Aorta (tissue), 5 donors: ENCODE data around the gene KRT80. TPM values are rescaled to one million over a fixed set of nuclear protein-coding genes. Genes with fewer than 3 reads are reported as not detected.

Experiments used
- ATAC-seq: fragments of 200-7000 bp; cut with Tn5 transposase; one replicate; pipeline ENCODE4 v1.9.1; 2022; ENCODE audit warnings: moderate library complexity; ENCODE audit not compliant: low FRiP score
- DNase-seq, 2 donors: peaks; one replicate each; pipeline ENCODE4 v3.0.0-alpha.2; 2020
- H3K27ac ChIP-seq, 2 donors: one replicate each; pipeline ENCODE4 v1.5.1; 2013; ENCODE audit warnings: low read length in 2 of 2, mild to moderate bottlenecking in 2 of 2, moderate library complexity in 2 of 2, control low read depth in 1 of 2, inconsistent platforms in 1 of 2, low read depth in 1 of 2
- H3K27me3 ChIP-seq, 2 donors: one replicate each; pipeline ENCODE4 v1.6.1; 2013; ENCODE audit warnings: control low read depth in 1 of 2, low read length in 1 of 2, mild to moderate bottlenecking in 1 of 2, moderate library complexity in 1 of 2; ENCODE audit not compliant: insufficient read depth in 2 of 2, control insufficient read depth in 1 of 2
- H3K36me3 ChIP-seq, 2 donors: one replicate each; pipeline ENCODE4 v1.6.1; 2013; ENCODE audit warnings: control low read depth in 1 of 2, low read length in 1 of 2, mild to moderate bottlenecking in 1 of 2; ENCODE audit not compliant: insufficient read depth in 2 of 2, control insufficient read depth in 1 of 2
- H3K4me1 ChIP-seq, 2 donors: one replicate each; pipeline ENCODE4 v1.6.1; 2013; ENCODE audit warnings: low read length in 2 of 2, control low read depth in 1 of 2, mild to moderate bottlenecking in 1 of 2, moderate library complexity in 1 of 2; ENCODE audit not compliant: insufficient read depth in 2 of 2, control insufficient read depth in 1 of 2
- H3K4me3 ChIP-seq, 2 donors: one replicate each; pipeline ENCODE4 v1.5.1; 2013; ENCODE audit warnings: low read length in 2 of 2, control low read depth in 1 of 2, mild to moderate bottlenecking in 1 of 2
- H3K9me3 ChIP-seq: one replicate; pipeline ENCODE4 v1.6.1; 2013; ENCODE audit warnings: mild to moderate bottlenecking, low read length; ENCODE audit not compliant: control insufficient read depth
- WGBS, 2 donors: extraction: QIAGEN DNeasy Blood & Tissue Kit; methylation state at CpG; one replicate each; pipeline ENCODE4 v1.1.7; 2013; 5-methylcytosine and 5-hydroxymethylcytosine counted together
- intact Hi-C, 2 donors: fragments of 100-400 bp; cut with DNase I; formaldehyde crosslinking; loops; one replicate each; pipeline versions ENCODE4 v1.14.2 to v1.15.0; 2022
- polyA plus RNA-seq, 2 donors: library from polyadenylated mRNA; stranded (reverse); fragments of 200-250 nt; gene quantifications; one replicate each; pipeline ENCODE4 v1.2.3, GENCODE V29; 2013
- total RNA-seq, 2 donors: library from RNA; stranded (reverse); fragmentation: NEBNext Ultra II Directional; extraction: Animal tissue kit (Norgen Biotek cat#: 25700); gene quantifications; one replicate each; pipeline ENCODE4 v1.2.1, GENCODE V29; 2021
- donor health status: healthy with polysubstance abuse.
- donor health status: Bipolar disorder and iron deficiency.
- donor health status: DM: no; HTN: no; CAD: no.
- donor health status: DM: no; HTN: no; CAD: no.
- donor health status: DM: yes; HTN: yes; CAD: no.

Gene KRT80
- total and polyA plus RNA-seq, 4 donors = 0.12 to 0.71 (median 0.20) TPM; not detected in 1

GRCh38 chr12:52216100-52216499 lies 24.3 kb upstream of the KRT80 start:
- intact Hi-C loops = no loop called here
- peak overlapping the region in 1 of 2 donors; percentile 13 for H3K27ac ChIP-seq
- 26 to 29% methylated on average over 4 of the region's 4 CpGs for WGBS, 2 donors

GRCh38 chr12:52215587-52216031 lies 23.8 kb upstream of the KRT80 start:
- intact Hi-C loops = no loop called here
- Histone ChIP-seq H3K27ac (peak overlapping the region in 1 of 2 donors; percentile 13), H3K9me3 (no peaks in the 10 kb centered on the region), H3K4me1 (peaks cover 0 to 4% of the 10 kb centered on the region in 2 donors), H3K27me3 (no peaks in the 10 kb centered on the region), H3K36me3 (no peaks in the 10 kb centered on the region), H3K4me3 (no peak overlapping the region)
- DNase-seq = peak in 1 of 2 donors; percentile 76
- WGBS, 2 donors = 18 to 23% methylated on average over 7 of the region's 7 CpGs
- no peak for ATAC-seq

More at GRCh38 chr12:52216100-52216499, 24.3 kb upstream of the KRT80 start:
- peaks cover 0 to 5% of the 10 kb centered on the region in 2 donors for H3K4me1 ChIP-seq
- no peak overlapping the region for H3K4me3 ChIP-seq
- H3K36me3 ChIP-seq = no peaks in the 10 kb centered on the region
- no peaks in the 10 kb centered on the region for H3K9me3 ChIP-seq
- ATAC-seq (no peak), DNase-seq (peak in 1 of 2 donors; percentile 35)
- no peaks in the 10 kb centered on the region for H3K27me3 ChIP-seq

- H3K36me3 ChIP-seq = no peaks in the 10 kb centered on the region
- no peaks in the 10 kb centered on the region for H3K9me3 ChIP-seq
- DNase-seq (peak in 1 of 2 donors; percentile 57), ATAC-seq (no peak)
- H3K4me3 ChIP-seq = no peak overlapping the region
- intact Hi-C loops = loop anchor here (5.0 kb wide), 2 partner anchors 108 to 113 kb away; partner anchors contain the start of gene KRT83 (in 1 of the 2)
- 89% methylated on average over 3 of the region's 3 CpGs for WGBS, 2 donors
- peaks cover 0 to 4% of the 10 kb centered on the region in 2 donors for H3K4me1 ChIP-seq
- H3K27me3 ChIP-seq = no peaks in the 10 kb centered on the region
- no peak overlapping the region for H3K27ac ChIP-seq
Observed at GRCh38 chr12:52214421-52214802, 22.6 kb upstream of the KRT80 start.

GRCh38 chr12:52213564-52214420 lies 22.0 kb upstream of the KRT80 start:
- ATAC-seq = peak; percentile 83
- intact Hi-C loops = loop anchor here (5.0 kb wide), 2 partner anchors 109 to 114 kb away; partner anchors contain the start of gene KRT83 (in 1 of the 2)
- WGBS, 2 donors = 46% methylated on average over 13 of the region's 13 CpGs

GRCh38 chr12:52212701-52213563 lies 21.1 kb upstream of the KRT80 start:
- no peaks in the 10 kb centered on the region for H3K36me3 ChIP-seq
- intact Hi-C loops = loop anchor here (5.0 kb wide), 2 partner anchors 109 to 114 kb away; partner anchors contain the start of gene KRT83 (in 1 of the 2)
- ATAC-seq (no peak), DNase-seq (peak; percentile 26 to 33)
- WGBS, 2 donors = 92 to 94% methylated on average over 12 to 13 of the region's 13 CpGs
- H3K4me3 ChIP-seq = no peak overlapping the region
- no peak overlapping the region for H3K27ac ChIP-seq
- H3K27me3 ChIP-seq = no peaks in the 10 kb centered on the region
- H3K4me1 ChIP-seq = peaks cover 0 to 4% of the 10 kb centered on the region in 2 donors
- H3K9me3 ChIP-seq = no peaks in the 10 kb centered on the region

More at GRCh38 chr12:52213564-52214420, 22.0 kb upstream of the KRT80 start:
- Histone ChIP-seq H3K27me3 (no peaks in the 10 kb centered on the region), H3K4me1 (peaks cover 0 to 4% of the 10 kb centered on the region in 2 donors), H3K9me3 (no peaks in the 10 kb centered on the region), H3K27ac (no peak overlapping the region), H3K4me3 (no peak overlapping the region), H3K36me3 (no peaks in the 10 kb centered on the region)
- DNase-seq = peak; percentile 85 to 93

GRCh38 chr12:52211716-52212585 lies 20.1 kb upstream of the KRT80 start:
- intact Hi-C loops = loop anchor here (5.0 kb wide), 2 partner anchors 110 to 115 kb away; partner anchors contain the start of gene KRT83 (in 1 of the 2)
- Histone ChIP-seq H3K9me3 (no peaks in the 10 kb centered on the region), H3K4me1 (no peaks in the 10 kb centered on the region), H3K27ac (no peak overlapping the region), H3K27me3 (no peaks in the 10 kb centered on the region), H3K36me3 (no peaks in the 10 kb centered on the region), H3K4me3 (no peak overlapping the region)
- ATAC-seq (no peak), DNase-seq (peak; percentile 30 to 64)
- WGBS, 2 donors = 95 to 97% methylated on average over 13 of the region's 13 CpGs

GRCh38 chr12:52210925-52211650 lies 19.3 kb upstream of the KRT80 start:
- H3K36me3 ChIP-seq = no peaks in the 10 kb centered on the region
- ATAC-seq = no peak

More at GRCh38 chr12:52210925-52211650, 19.3 kb upstream of the KRT80 start:
- intact Hi-C loops = loop anchor here (5.0 kb wide), 2 partner anchors 111 to 116 kb away; partner anchors contain the start of gene KRT83 (in 1 of the 2)
- Histone ChIP-seq H3K27me3 (no peaks in the 10 kb centered on the region), H3K27ac (no peak overlapping the region), H3K9me3 (no peaks in the 10 kb centered on the region), H3K4me1 (no peaks in the 10 kb centered on the region), H3K4me3 (no peak overlapping the region)
- peak in 1 of 2 donors; percentile 57 for DNase-seq
- 84 to 85% methylated on average over 10 of the region's 10 CpGs for WGBS, 2 donors
